Stomach (tissue), 4 donors: ENCODE measurements around the gene EPO.

Experiments used
- CTCF ChIP-seq, 7 experiments: fragments of 450-650 bp in 4 of 7; fragments of 200-600 bp in 3 of 7; sonication (generic) in 3 of 7; IDR thresholded peaks; one replicate each; pipeline ENCODE4 v1.5.1; 2016 to 2019; ENCODE audit warnings: antibody characterized with exemption in 7 of 7, control low read depth in 2 of 7, mild to moderate bottlenecking in 1 of 7
- POLR2A ChIP-seq, 4 donors: fragments of 450-650 bp; IDR thresholded peaks; one replicate each; pipeline ENCODE4 v1.6.1; 2016; ENCODE audit warnings: antibody characterized with exemption in 4 of 4, control low read depth in 2 of 4, mild to moderate bottlenecking in 1 of 4, moderate library complexity in 1 of 4

- TF ChIP-seq POLR2A (IDR thresholded peaks at IDR 0.05) (no peak), CTCF (IDR thresholded peaks at IDR 0.05) (no peak)
Measured at GRCh38 chr7:100763556-100764140, 43.4 kb downstream of the EPO start.
